ENCODE results near the gene MED13L. TPM values are rescaled to one million over a fixed set of nuclear protein-coding genes. Genes with fewer than 3 reads are reported as not detected.

The MED13L gene
- total RNA-seq, 2 experiments from 2014 or later, result 39.5 to 41.8 TPM

- H3K4me3 Mint-ChIP-seq, result no peak overlapping the region
- ChIA-PET POLR2A (no interaction called here), CTCF (no interaction called here)
- H3K27me3 Mint-ChIP-seq, result no peaks in the 10 kb centered on the region
- peaks cover 42% of the 10 kb centered on the region for H3K4me1 Mint-ChIP-seq (ENCODE audit: low read depth)
- intact Hi-C loops (cut with micrococcal nuclease), result no loop called here
- ATAC-seq (peak; percentile 83), DNase-seq (peak; percentile 18)
- peak overlapping the region; percentile 13 for H3K27ac Mint-ChIP-seq
- H3K9me3 Mint-ChIP-seq, result no peaks in the 10 kb centered on the region
- peaks cover 15% of the 10 kb centered on the region for H3K36me3 Mint-ChIP-seq (ENCODE audit: low read depth)
- no peak for TF ChIP-seq CTCF (IDR thresholded peaks at IDR 0.05)
Observed at GRCh38 chr12:116087962-116088361, 189.5 kb downstream of the MED13L start.

- intact Hi-C loops (cut with micrococcal nuclease), result no loop called here
- no peaks in the 10 kb centered on the region for H3K9me3 Mint-ChIP-seq
- H3K4me1 Mint-ChIP-seq (ENCODE audit: low read depth), result peaks cover 38% of the 10 kb centered on the region
- POLR2A ChIA-PET, result interaction anchor here (0.7 kb wide), 1 partner anchor 164 kb away, joined by 4 read pairs; no protein-coding TSS in a partner anchor
- ATAC-seq (peak; percentile 50), DNase-seq (peak; percentile 15)
- CTCF ChIA-PET, result interaction anchor here (1.1 kb wide), 1 partner anchor 26 kb away, joined by 6 read pairs; no protein-coding TSS in a partner anchor
- no peaks in the 10 kb centered on the region for H3K27me3 Mint-ChIP-seq
- peak overlapping the region; percentile 66 for H3K27ac Mint-ChIP-seq
- no peak overlapping the region for H3K4me3 Mint-ChIP-seq
- TF ChIP-seq CTCF (IDR thresholded peaks at IDR 0.05), result no peak
- H3K36me3 Mint-ChIP-seq (ENCODE audit: low read depth), result peaks cover 15% of the 10 kb centered on the region
Observed at GRCh38 chr12:116087399-116087798, 190.1 kb downstream of the MED13L start.

- peaks cover 20% of the 10 kb centered on the region for H3K4me1 Mint-ChIP-seq (ENCODE audit: low read depth)
- peaks cover 4% of the 10 kb centered on the region for H3K36me3 Mint-ChIP-seq (ENCODE audit: low read depth)
- no peak for TF ChIP-seq CTCF (IDR thresholded peaks at IDR 0.05)
- intact Hi-C loops (cut with micrococcal nuclease), result no loop called here
- H3K27ac Mint-ChIP-seq, result peak overlapping the region; percentile 34
- peak; percentile 91 for ATAC-seq
- H3K9me3 Mint-ChIP-seq, result no peaks in the 10 kb centered on the region
- ChIA-PET CTCF (interaction anchor here (0.6 kb wide), 1 partner anchor 82 kb away, joined by 5 read pairs; no protein-coding TSS in a partner anchor), POLR2A (interaction anchor here (1.1 kb wide), 1 partner anchor 40 kb away, joined by 3 read pairs; no protein-coding TSS in a partner anchor)
- no peaks in the 10 kb centered on the region for H3K27me3 Mint-ChIP-seq
- DNase-seq, result no peak
- no peak overlapping the region for H3K4me3 Mint-ChIP-seq
Observed at GRCh38 chr12:116080415-116080814, 197.1 kb downstream of the MED13L start.

- H3K9me3 Mint-ChIP-seq, result no peaks in the 10 kb centered on the region
- H3K36me3 Mint-ChIP-seq (ENCODE audit: low read depth), result peaks cover 1% of the 10 kb centered on the region
- CTCF ChIA-PET, result interaction anchor here (0.8 to 1.4 kb wide), 2 partner anchors 11 to 116 kb away, joined by 4 read pairs; no protein-coding TSS in a partner anchor
Observed at GRCh38 chr12:116078396-116078795, 199.1 kb downstream of the MED13L start.

More at GRCh38 chr12:116078396-116078795, 199.1 kb downstream of the MED13L start:
- POLR2A ChIA-PET, result no interaction called here
- TF ChIP-seq CTCF (IDR thresholded peaks at IDR 0.05), result no peak
- intact Hi-C loops (cut with micrococcal nuclease), result no loop called here
- Mint-ChIP-seq H3K27ac (no peak overlapping the region), H3K27me3 (no peaks in the 10 kb centered on the region), H3K4me1 (ENCODE audit: low read depth) (peaks cover 29% of the 10 kb centered on the region), H3K4me3 (no peak overlapping the region)
- no peak for ATAC-seq
- DNase-seq, result no peak

All from activated CD8-positive, alpha-beta T cell treated with anti-CD3 and anti-CD28 coated beads for 36 hours (primary cell).